GM12878 (cell line): ENCODE results near the gene C15orf40.

Source experiments
- CREB1 ChIP-seq: IDR thresholded peaks from 2 replicates; pipeline ENCODE4 v1.6.1; 2012; ENCODE audit warnings: low read depth, mild to moderate bottlenecking, inconsistent platforms
- EZH2 ChIP-seq: IDR thresholded peaks from 2 replicates; pipeline ENCODE4 v1.6.1; 2012; ENCODE audit warnings: low read depth, mild to moderate bottlenecking, control low read depth, inconsistent platforms, low read length, borderline replicate concordance; ENCODE audit not compliant: control insufficient read depth
- HDAC2 ChIP-seq: fragments of 200-600 bp; sonication (generic); IDR thresholded peaks from 2 replicates; pipeline ENCODE4 v1.6.1; 2017
- ZBED1 ChIP-seq: IDR thresholded peaks from 2 replicates; pipeline ENCODE4 v1.6.1; 2016; ENCODE audit warnings: borderline replicate concordance
- ZNF274 ChIP-seq: IDR thresholded peaks from one replicate; pipeline ENCODE4 v1.8.0; 2011; ENCODE audit not compliant: insufficient read length, insufficient read depth
- ZNF384 ChIP-seq: IDR thresholded peaks from 2 replicates; pipeline ENCODE4 v1.6.1; 2012; ENCODE audit warnings: low read depth, mild to moderate bottlenecking, low read length, improper control_type of control experiment, borderline replicate concordance
- ZNF687 ChIP-seq: fragments of 450-650 bp; IDR thresholded peaks from 2 replicates; pipeline ENCODE4 v1.6.1; 2017; ENCODE audit warnings: mild to moderate bottlenecking, moderate library complexity
- TF ChIP-seq, protein P1 (sequence below), 3 experiments: IDR thresholded peaks in 2 of 3; conservative IDR thresholded peaks in 1 of 3; 2 replicates each; pipeline ENCODE4 v1.5.1; 2011; ENCODE audit warnings: low read depth in 3 of 3, low read length in 3 of 3, mild to moderate bottlenecking in 3 of 3, control low read depth in 2 of 3, moderate library complexity in 2 of 3, inconsistent platforms in 1 of 3, mixed read lengths in 1 of 3; ENCODE audit not compliant: control insufficient read depth in 2 of 3, insufficient read depth in 1 of 3; ENCODE audit errors: extremely low read depth in 1 of 3
- TF ChIP-seq, protein P2 (sequence below): IDR thresholded peaks from 2 replicates; pipeline ENCODE4 v1.6.1; 2012; ENCODE audit warnings: mild to moderate bottlenecking, low read depth, low read length
- TF ChIP-seq, protein P3 (sequence below): IDR thresholded peaks from 2 replicates; pipeline ENCODE4 v1.6.1; 2012; ENCODE audit warnings: low read depth, low read length, improper control_type of control experiment

DNA sequence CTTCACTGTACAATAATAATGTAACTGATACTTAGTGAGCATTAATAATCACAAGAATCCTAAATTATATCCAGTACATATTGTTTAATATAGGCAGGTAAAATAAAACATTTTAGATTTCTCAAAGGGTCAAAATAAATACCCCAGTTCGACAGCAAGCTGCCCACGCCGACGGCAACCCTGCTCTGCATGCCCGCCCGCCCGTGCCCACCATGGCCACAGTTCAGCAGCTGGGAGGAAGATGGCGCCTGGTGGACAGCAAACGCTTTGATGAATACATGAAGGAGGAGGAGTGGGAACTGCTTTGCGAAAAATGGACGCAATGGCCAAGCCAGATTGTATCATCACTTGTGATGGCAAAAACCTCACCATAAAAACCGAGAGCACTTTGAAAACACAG lies 32.7 kb upstream of the C15orf40 start:
- TF ChIP-seq EZH2, result no peak
- TF ChIP-seq CREB1, result no peak
- TF ChIP-seq, protein P1, sequence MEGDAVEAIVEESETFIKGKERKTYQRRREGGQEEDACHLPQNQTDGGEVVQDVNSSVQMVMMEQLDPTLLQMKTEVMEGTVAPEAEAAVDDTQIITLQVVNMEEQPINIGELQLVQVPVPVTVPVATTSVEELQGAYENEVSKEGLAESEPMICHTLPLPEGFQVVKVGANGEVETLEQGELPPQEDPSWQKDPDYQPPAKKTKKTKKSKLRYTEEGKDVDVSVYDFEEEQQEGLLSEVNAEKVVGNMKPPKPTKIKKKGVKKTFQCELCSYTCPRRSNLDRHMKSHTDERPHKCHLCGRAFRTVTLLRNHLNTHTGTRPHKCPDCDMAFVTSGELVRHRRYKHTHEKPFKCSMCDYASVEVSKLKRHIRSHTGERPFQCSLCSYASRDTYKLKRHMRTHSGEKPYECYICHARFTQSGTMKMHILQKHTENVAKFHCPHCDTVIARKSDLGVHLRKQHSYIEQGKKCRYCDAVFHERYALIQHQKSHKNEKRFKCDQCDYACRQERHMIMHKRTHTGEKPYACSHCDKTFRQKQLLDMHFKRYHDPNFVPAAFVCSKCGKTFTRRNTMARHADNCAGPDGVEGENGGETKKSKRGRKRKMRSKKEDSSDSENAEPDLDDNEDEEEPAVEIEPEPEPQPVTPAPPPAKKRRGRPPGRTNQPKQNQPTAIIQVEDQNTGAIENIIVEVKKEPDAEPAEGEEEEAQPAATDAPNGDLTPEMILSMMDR (IDR thresholded peaks at IDR 0.05 in 2 of 3, conservative IDR thresholded peaks at IDR 0.05 in 1 of 3; ENCODE audit: control insufficient read depth in 2 of 3, extremely low read depth in 1 of 3, insufficient read depth in 1 of 3, low read depth in 3 of 3, low read length in 3 of 3), result no peak
- TF ChIP-seq ZBED1, result no peak
- no peak for TF ChIP-seq ZNF384
- TF ChIP-seq, protein P2, sequence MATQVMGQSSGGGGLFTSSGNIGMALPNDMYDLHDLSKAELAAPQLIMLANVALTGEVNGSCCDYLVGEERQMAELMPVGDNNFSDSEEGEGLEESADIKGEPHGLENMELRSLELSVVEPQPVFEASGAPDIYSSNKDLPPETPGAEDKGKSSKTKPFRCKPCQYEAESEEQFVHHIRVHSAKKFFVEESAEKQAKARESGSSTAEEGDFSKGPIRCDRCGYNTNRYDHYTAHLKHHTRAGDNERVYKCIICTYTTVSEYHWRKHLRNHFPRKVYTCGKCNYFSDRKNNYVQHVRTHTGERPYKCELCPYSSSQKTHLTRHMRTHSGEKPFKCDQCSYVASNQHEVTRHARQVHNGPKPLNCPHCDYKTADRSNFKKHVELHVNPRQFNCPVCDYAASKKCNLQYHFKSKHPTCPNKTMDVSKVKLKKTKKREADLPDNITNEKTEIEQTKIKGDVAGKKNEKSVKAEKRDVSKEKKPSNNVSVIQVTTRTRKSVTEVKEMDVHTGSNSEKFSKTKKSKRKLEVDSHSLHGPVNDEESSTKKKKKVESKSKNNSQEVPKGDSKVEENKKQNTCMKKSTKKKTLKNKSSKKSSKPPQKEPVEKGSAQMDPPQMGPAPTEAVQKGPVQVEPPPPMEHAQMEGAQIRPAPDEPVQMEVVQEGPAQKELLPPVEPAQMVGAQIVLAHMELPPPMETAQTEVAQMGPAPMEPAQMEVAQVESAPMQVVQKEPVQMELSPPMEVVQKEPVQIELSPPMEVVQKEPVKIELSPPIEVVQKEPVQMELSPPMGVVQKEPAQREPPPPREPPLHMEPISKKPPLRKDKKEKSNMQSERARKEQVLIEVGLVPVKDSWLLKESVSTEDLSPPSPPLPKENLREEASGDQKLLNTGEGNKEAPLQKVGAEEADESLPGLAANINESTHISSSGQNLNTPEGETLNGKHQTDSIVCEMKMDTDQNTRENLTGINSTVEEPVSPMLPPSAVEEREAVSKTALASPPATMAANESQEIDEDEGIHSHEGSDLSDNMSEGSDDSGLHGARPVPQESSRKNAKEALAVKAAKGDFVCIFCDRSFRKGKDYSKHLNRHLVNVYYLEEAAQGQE, result no peak
- TF ChIP-seq ZNF687, result no peak
- TF ChIP-seq HDAC2, result no peak
- TF ChIP-seq ZNF274, result no peak
- TF ChIP-seq, protein P3, sequence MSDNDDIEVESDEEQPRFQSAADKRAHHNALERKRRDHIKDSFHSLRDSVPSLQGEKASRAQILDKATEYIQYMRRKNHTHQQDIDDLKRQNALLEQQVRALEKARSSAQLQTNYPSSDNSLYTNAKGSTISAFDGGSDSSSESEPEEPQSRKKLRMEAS, result no peak
